ENCODE measurements around the gene DPF3.

DNA sequence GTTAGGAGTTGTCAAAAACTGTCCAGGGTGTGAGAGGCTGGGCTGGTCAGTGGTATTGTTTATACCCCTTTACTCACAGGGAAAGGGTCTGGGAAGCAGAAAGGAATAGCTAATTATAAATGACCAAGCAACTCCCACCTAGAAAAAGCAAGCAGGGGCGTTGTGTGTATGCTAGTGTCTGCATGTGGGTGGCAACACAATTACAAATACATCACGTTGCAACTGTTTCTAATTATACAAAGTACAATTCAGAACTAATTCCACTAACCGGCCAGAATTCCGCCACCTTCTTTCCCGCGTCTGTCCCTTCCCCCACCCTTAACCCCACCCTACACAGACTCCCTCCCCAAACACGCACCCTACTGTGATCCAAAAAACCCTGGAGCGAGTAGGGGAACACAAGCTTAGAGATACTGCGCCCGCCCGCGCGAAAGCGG is 2.2 kb downstream of the DPF3 start:
- TF ChIP-seq CTCF (conservative IDR thresholded peaks at IDR 0.05) (no peak), EZH2 (IDR thresholded peaks at IDR 0.05; ENCODE audit: low read depth) (no peak)
